CD8-positive, alpha-beta memory T cell (primary cell): ENCODE results near the gene PIGW. TPM values are rescaled to one million over a fixed set of nuclear protein-coding genes. Genes with fewer than 3 reads are reported as not detected.
A peak's percentile ranks its signal among the peaks of the same experiment; 100 is the strongest.
"Not testable (repeated sequence)": the region's sequence is repeated elsewhere in the genome, so short reads cannot be mapped to it uniquely, and the experiment has no call there.

Experiments used
- CTCF ChIA-PET: fragments of 350-600 bp; sonication (Branson Sonifier 250); formaldehyde crosslinking; loops from one replicate; lab custom pipeline; 2021; ENCODE audit warnings: antibody characterized with exemption; lab: Charles Lee
- POLR2A ChIA-PET: fragments of 350-600 bp; sonication (Branson Sonifier 250); formaldehyde crosslinking; loops from one replicate; lab custom pipeline; 2021; ENCODE audit warnings: antibody characterized with exemption; lab: Charles Lee
- DNase-seq, 5 donors: peaks; one replicate each; pipeline versions ENCODE4 v3.0.0 to v3.0.0-alpha.2; 2020 to 2022; ENCODE audit warnings: mixed read lengths in 1 of 5
- H3K27ac ChIP-seq: one replicate; pipeline ENCODE4 v1.7.0; 2013; ENCODE audit warnings: low read depth, mild to moderate bottlenecking, low read length, moderate library complexity
- H3K27me3 ChIP-seq: 2 replicates; pipeline ENCODE4 v1.7.0; 2013; ENCODE audit warnings: low read length, mild to moderate bottlenecking; ENCODE audit not compliant: insufficient read depth, poor library complexity, severe bottlenecking
- H3K36me3 ChIP-seq: 2 replicates; pipeline ENCODE4 v1.7.0; 2013; ENCODE audit warnings: mild to moderate bottlenecking, low read length, moderate library complexity; ENCODE audit not compliant: insufficient read depth
- H3K4me1 ChIP-seq: 2 replicates; pipeline ENCODE4 v1.7.0; 2013; ENCODE audit warnings: mild to moderate bottlenecking, low read length, moderate library complexity; ENCODE audit not compliant: insufficient read depth
- H3K4me3 ChIP-seq: 2 replicates; pipeline ENCODE4 v1.7.0; 2013; ENCODE audit warnings: mild to moderate bottlenecking, low read length
- H3K9me3 ChIP-seq: 2 replicates; pipeline ENCODE4 v1.7.0; 2013; ENCODE audit warnings: mild to moderate bottlenecking, low read length
- H3K27ac Mint-ChIP-seq, 8 donors: one replicate each; pipeline ENCODE4 v1.8.0; 2020 to 2021; ENCODE audit warnings: mixed read lengths in 8 of 8, mild to moderate bottlenecking in 6 of 8, inconsistent platforms in 3 of 8, moderate library complexity in 3 of 8
- H3K27me3 Mint-ChIP-seq, 2 donors: one replicate each; pipeline ENCODE4 v1.8.0; 2020 to 2021; ENCODE audit warnings: mixed read lengths in 2 of 2, mild to moderate bottlenecking in 1 of 2, moderate library complexity in 1 of 2
- H3K36me3 Mint-ChIP-seq, 3 donors: one replicate each; pipeline ENCODE4 v1.8.0; 2020 to 2021; ENCODE audit warnings: mixed read lengths in 3 of 3, inconsistent platforms in 1 of 3, mild to moderate bottlenecking in 1 of 3
- H3K4me1 Mint-ChIP-seq, 3 donors: one replicate each; pipeline ENCODE4 v1.8.0; 2020 to 2021; ENCODE audit warnings: mixed read lengths in 3 of 3, inconsistent platforms in 1 of 3, mild to moderate bottlenecking in 1 of 3
- H3K4me3 Mint-ChIP-seq, 7 donors: one replicate each; pipeline ENCODE4 v1.8.0; 2020 to 2021; ENCODE audit warnings: mixed read lengths in 7 of 7, mild to moderate bottlenecking in 6 of 7, moderate library complexity in 4 of 7, inconsistent platforms in 2 of 7
- H3K9me3 Mint-ChIP-seq, 5 donors: one replicate each; pipeline ENCODE4 v1.8.0; 2020 to 2022; ENCODE audit warnings: mixed read lengths in 5 of 5, mild to moderate bottlenecking in 3 of 5, moderate library complexity in 2 of 5, inconsistent platforms in 1 of 5
- polyA plus RNA-seq: library from polyadenylated mRNA; unstranded; fragments of 300-500 nt; fragmentation: Illumina TruSeq; gene quantifications from one replicate; pipeline ENCODE4 v1.2.3, GENCODE V29; 2021
- total RNA-seq, 2 experiments: library from RNA; stranded (reverse); gene quantifications; one replicate each; pipeline ENCODE4 v1.2.3, GENCODE V29; 2021

PIGW gene
- total and polyA plus RNA-seq, 3 experiments from 2014 or later = 11.4 to 43.0 (median 42.2) TPM

DNA sequence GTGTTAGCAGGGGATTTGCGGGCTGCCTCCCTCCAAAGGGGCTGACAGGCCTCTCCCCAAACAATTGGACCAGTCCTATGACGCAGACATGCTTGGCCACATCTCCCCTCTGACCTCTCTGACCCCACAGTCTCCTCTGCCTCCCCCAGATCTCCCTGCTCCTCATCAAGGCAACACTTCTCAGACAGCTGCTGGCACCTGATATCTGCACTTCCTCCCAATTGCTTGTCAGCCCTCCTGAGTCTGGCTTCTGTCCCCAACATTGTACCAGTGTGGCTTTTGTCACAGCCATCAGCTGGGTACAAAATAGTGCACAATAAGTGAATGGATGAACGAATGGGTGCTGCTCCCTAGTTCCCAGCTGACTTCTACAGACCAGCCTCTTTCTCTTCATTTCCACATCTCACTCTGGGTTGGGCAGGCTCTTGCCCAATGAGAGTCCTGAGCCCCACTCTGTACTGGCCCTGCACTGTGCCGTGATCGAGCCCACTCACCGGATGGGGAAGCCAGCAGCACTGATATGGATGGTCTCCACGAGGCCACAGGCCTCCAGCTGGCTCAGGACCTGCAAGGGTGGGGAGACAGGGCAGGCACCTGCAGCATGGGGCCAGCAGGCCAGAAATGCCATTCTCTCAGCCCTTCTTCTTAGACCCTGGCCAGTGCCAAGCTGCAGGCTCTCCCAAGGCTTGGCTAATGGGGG is 31.2 kb upstream of the PIGW start:
- no peaks in the 10 kb centered on the region for H3K27me3 ChIP-seq
- CTCF ChIA-PET = no interaction called here
- peaks cover 10% of the 10 kb centered on the region for H3K36me3 ChIP-seq
- H3K9me3 Mint-ChIP-seq = no peaks in the 10 kb centered on the region
- H3K27ac ChIP-seq = no peak overlapping the region
- POLR2A ChIA-PET = no interaction called here
- no peaks in the 10 kb centered on the region for H3K4me1 Mint-ChIP-seq
- no peak for DNase-seq
- H3K27me3 Mint-ChIP-seq = no peaks in the 10 kb centered on the region
- H3K4me3 ChIP-seq = no peak overlapping the region
- H3K9me3 ChIP-seq = no peaks in the 10 kb centered on the region
- H3K36me3 Mint-ChIP-seq = peaks cover 0 to 64% (median 20%) of the 10 kb centered on the region in 3 donors
- H3K27ac Mint-ChIP-seq = peak overlapping the region in 5 of 8 donors; percentile 27 to 76 (median 50)
- H3K4me3 Mint-ChIP-seq = no peak overlapping the region
- no peaks in the 10 kb centered on the region for H3K4me1 ChIP-seq

DNA sequence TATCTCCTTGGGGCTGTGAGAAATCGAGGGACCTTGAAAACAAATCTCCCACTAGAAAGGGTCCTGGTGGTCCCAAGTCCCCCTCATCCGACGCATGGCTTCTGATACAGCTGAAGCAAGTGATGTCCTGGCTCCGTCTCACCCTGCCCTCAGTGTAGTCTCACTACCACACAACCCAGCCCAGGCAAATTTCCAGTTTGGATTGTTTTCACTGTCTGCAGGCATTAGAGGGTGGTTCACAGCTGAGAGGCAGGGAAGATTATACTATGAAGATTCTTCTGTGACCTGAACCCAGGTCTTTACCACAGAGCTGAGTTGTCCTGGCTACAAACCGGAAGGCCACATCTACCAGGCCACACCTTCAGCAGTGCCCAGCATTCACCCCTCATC is 30.6 kb upstream of the PIGW start:
- peaks cover 0 to 63% (median 20%) of the 10 kb centered on the region in 3 donors for H3K36me3 Mint-ChIP-seq
- ChIA-PET CTCF (no interaction called here), POLR2A (no interaction called here)
- no peaks in the 10 kb centered on the region for H3K27me3 Mint-ChIP-seq
- Histone ChIP-seq H3K4me3 (no peak overlapping the region), H3K9me3 (no peaks in the 10 kb centered on the region), H3K27ac (no peak overlapping the region), H3K27me3 (no peaks in the 10 kb centered on the region), H3K36me3 (peaks cover 4% of the 10 kb centered on the region), H3K4me1 (no peaks in the 10 kb centered on the region)
- no peaks in the 10 kb centered on the region for H3K9me3 Mint-ChIP-seq
- peak overlapping the region in 3 of 8 donors; percentile 17 to 43 (median 35) for H3K27ac Mint-ChIP-seq
- no peak for DNase-seq
- H3K4me3 Mint-ChIP-seq = no peak overlapping the region
- no peaks in the 10 kb centered on the region for H3K4me1 Mint-ChIP-seq

DNA sequence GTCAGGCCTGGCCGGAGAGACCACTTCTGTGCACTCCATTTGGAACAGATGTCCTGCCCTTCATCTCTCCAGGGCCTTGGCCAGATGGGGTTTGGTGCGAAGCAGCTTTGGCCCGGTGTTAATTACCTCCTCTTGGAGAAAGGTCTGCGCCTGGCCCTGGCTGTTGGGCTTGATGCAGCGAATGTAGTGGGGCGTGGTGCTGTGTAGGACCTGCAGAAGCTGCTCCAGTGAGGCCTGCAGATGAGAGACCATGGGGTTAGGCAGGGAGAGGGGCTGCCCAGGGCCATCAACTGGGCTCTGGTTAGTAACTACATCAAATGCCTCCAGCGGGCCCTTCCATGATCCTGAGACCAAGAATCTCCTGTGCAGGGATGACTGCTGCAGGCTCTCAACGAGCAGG is 29.6 kb upstream of the PIGW start:
- H3K27ac ChIP-seq = no peak overlapping the region
- ChIA-PET CTCF (no interaction called here), POLR2A (no interaction called here)
- no peak overlapping the region for H3K4me3 ChIP-seq
- no peaks in the 10 kb centered on the region for H3K4me1 Mint-ChIP-seq
- no peaks in the 10 kb centered on the region for H3K9me3 ChIP-seq
- H3K4me1 ChIP-seq = no peaks in the 10 kb centered on the region
- no peak overlapping the region for H3K4me3 Mint-ChIP-seq
- H3K27me3 Mint-ChIP-seq = no peaks in the 10 kb centered on the region
- H3K36me3 ChIP-seq = peaks cover 4% of the 10 kb centered on the region
- peak overlapping the region in 2 of 8 donors; percentile 38 to 92 for H3K27ac Mint-ChIP-seq
- no peak for DNase-seq
- no peaks in the 10 kb centered on the region for H3K27me3 ChIP-seq
- no peaks in the 10 kb centered on the region for H3K9me3 Mint-ChIP-seq
- H3K36me3 Mint-ChIP-seq = peaks cover 0 to 66% (median 20%) of the 10 kb centered on the region in 3 donors

DNA sequence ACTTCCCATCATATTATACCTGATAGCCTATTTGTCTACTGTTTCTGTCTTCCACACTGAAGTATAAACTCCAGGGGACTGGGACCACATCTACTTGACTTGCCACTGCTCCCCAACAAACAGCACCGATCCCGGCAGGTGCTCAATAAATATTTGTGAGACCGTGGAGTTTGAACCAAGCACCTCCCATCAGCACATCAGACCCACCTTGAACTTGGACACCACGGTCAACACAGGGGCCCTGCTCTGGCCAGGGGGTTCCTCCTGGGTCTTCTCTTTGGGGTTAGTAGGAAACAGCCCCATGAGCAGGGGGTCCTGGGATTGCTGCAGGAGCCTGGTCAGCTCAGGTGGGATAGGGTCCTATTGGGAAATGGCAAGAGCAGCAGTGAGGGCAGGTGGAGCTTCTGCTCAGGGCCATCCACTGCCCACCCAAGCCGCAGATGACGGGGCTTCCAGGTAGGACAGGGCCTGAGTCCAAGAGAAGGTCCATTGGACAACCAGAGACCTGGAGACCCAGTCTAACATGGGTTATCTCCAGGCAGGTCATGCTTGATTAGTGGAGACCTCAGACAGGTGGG is 28.4 kb upstream of the PIGW start:
- H3K4me1 Mint-ChIP-seq = no peaks in the 10 kb centered on the region
- no peak for DNase-seq
- no peak overlapping the region for H3K4me3 ChIP-seq
- ChIA-PET CTCF (no interaction called here), POLR2A (no interaction called here)
- H3K27ac Mint-ChIP-seq = peak overlapping the region in 1 of 8 donors; percentile 57
- H3K4me1 ChIP-seq = no peaks in the 10 kb centered on the region
- H3K9me3 ChIP-seq = no peaks in the 10 kb centered on the region
- no peaks in the 10 kb centered on the region for H3K9me3 Mint-ChIP-seq
- H3K36me3 ChIP-seq = peaks cover 4% of the 10 kb centered on the region
- H3K27me3 ChIP-seq = no peaks in the 10 kb centered on the region
- no peaks in the 10 kb centered on the region for H3K27me3 Mint-ChIP-seq
- peaks cover 0 to 73% (median 27%) of the 10 kb centered on the region in 3 donors for H3K36me3 Mint-ChIP-seq
- H3K27ac ChIP-seq = no peak overlapping the region
- no peak overlapping the region for H3K4me3 Mint-ChIP-seq

DNA sequence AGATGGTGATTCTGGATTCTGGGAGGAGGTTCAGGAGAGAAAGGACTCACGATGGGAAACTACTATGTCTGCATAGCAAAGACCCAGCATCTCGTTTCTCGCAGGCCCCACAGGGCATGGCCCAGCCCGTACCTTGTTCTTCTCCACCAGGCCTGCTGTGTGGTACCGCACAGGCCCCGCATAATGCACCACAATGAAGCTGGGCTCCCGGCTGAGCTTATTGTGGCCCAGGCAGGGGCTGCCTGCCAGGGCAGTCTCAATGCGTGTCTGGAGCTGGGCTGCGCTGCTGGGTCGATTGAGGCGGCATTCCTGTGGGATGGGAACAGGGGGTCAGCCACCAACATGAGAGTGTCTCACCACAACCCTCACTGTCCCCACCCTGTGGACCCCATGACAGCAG is 28.0 kb upstream of the PIGW start:
- Mint-ChIP-seq H3K4me3 (no peak overlapping the region), H3K27ac (no peak overlapping the region), H3K9me3 (no peaks in the 10 kb centered on the region), H3K36me3 (peaks cover 0 to 73% (median 27%) of the 10 kb centered on the region in 3 donors), H3K27me3 (no peaks in the 10 kb centered on the region), H3K4me1 (no peaks in the 10 kb centered on the region)
- no peaks in the 10 kb centered on the region for H3K4me1 ChIP-seq
- no peaks in the 10 kb centered on the region for H3K9me3 ChIP-seq
- ChIA-PET CTCF (interaction anchor here (0.6 to 1.2 kb wide), 2 partner anchors 8 to 27 kb away, joined by 3 read pairs; no protein-coding TSS in a partner anchor), POLR2A (no interaction called here)
- no peak overlapping the region for H3K27ac ChIP-seq
- no peaks in the 10 kb centered on the region for H3K27me3 ChIP-seq
- H3K36me3 ChIP-seq = peaks cover 4% of the 10 kb centered on the region
- DNase-seq = no peak
- no peak overlapping the region for H3K4me3 ChIP-seq

DNA sequence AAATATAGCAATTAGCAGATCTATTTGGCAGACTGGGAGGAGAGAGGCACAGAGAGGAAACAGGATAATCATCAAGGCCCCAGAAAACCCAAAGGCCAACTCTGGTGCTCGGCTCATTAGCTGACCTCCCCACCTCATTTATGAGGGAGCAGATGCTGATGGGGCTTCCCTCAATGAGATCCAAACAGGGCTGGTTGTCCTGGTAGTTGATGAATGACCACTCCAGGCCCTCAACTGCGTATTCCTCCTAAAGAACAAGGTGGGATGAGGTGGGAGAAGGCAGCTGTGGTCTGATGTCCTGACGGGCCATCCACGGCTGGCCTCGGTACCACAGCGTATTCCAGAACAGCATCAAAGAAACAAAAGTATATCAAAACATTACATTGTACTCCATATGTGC is 27.5 kb upstream of the PIGW start:
- Histone ChIP-seq H3K4me3 (no peak overlapping the region), H3K36me3 (peaks cover 4% of the 10 kb centered on the region), H3K27me3 (no peaks in the 10 kb centered on the region), H3K9me3 (no peaks in the 10 kb centered on the region), H3K4me1 (no peaks in the 10 kb centered on the region), H3K27ac (no peak overlapping the region)
- H3K4me1 Mint-ChIP-seq = no peaks in the 10 kb centered on the region
- H3K27ac Mint-ChIP-seq = no peak overlapping the region
- DNase-seq = no peak
- H3K9me3 Mint-ChIP-seq = no peaks in the 10 kb centered on the region
- peaks cover 0 to 72% (median 26%) of the 10 kb centered on the region in 3 donors for H3K36me3 Mint-ChIP-seq
- no peak overlapping the region for H3K4me3 Mint-ChIP-seq
- no peaks in the 10 kb centered on the region for H3K27me3 Mint-ChIP-seq
- POLR2A ChIA-PET = no interaction called here
- CTCF ChIA-PET = interaction anchor here (0.6 to 1.2 kb wide), 2 partner anchors 9 to 27 kb away, joined by 3 read pairs; no protein-coding TSS in a partner anchor

DNA sequence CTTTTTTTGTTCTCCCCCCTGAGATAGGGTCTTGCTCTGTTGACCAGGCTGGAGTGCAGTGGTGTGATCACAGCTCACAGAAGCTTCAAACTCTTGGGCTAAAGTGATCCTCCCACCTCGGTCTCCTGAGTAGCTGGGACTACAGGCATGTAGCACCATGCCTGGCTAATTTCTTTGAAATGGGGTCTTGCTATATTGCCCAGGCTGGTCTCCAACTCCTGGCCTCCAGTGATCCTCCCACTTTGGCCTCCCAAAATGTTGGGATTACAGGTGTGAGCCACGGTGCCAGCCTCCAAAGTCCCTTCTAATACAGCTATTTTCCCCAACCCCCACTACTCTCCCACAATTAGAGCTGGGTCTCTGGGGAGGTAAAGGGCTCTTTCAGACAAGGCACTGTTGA is 26.3 kb upstream of the PIGW start:
- H3K36me3 Mint-ChIP-seq = peaks cover 0 to 71% (median 26%) of the 10 kb centered on the region in 3 donors
- H3K27me3 Mint-ChIP-seq, CTCF ChIA-PET, H3K9me3 ChIP-seq, H3K27ac ChIP-seq, H3K27ac Mint-ChIP-seq, H3K4me3 Mint-ChIP-seq, POLR2A ChIA-PET, H3K4me3 ChIP-seq, H3K36me3 ChIP-seq, H3K27me3 ChIP-seq, DNase-seq, H3K4me1 Mint-ChIP-seq, H3K4me1 ChIP-seq, H3K9me3 Mint-ChIP-seq: not testable (repeated sequence)

DNA sequence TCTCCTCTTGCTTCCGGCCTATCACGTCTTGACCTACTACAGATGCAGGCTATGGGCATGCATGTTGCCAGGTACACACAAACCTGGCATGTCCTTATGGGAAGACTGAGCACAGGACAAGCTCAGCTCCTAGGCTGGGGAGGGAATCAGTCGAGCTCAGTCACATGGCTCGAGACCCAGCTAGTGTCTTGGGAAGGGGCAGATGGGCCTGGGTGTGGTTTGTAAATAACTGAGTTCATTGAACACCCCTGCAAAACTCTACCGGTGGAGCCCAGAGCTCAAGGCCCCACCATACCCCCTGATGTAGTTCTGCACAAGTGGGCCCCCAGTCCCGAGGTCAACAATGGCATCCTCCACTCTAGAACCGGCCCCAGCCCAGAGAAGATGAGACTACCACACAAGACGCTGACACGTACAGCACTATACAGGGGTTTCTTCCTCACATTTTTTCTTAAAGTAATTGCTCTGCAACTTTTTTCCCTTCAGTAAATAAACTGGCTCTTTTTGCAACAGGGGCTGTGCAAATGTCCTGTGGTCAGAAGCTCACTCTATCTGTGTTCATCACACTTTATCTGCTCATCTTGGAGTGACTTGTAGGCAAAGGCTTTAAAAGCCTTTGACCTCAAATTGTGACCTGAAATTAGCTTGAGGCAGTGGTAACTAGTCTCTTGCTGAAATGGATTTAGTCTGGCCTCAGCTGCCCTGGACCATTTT is 25.4 kb upstream of the PIGW start:
- Histone ChIP-seq H3K36me3 (peaks cover 4% of the 10 kb centered on the region), H3K4me3 (no peak overlapping the region), H3K4me1 (no peaks in the 10 kb centered on the region), H3K9me3 (no peaks in the 10 kb centered on the region), H3K27me3 (no peaks in the 10 kb centered on the region), H3K27ac (no peak overlapping the region)
- ChIA-PET CTCF (no interaction called here), POLR2A (no interaction called here)
- DNase-seq = no peak
- Mint-ChIP-seq H3K4me1 (no peaks in the 10 kb centered on the region), H3K9me3 (no peaks in the 10 kb centered on the region), H3K4me3 (no peak overlapping the region), H3K27ac (no peak overlapping the region), H3K27me3 (peaks cover 0 to 1% of the 10 kb centered on the region in 2 donors), H3K36me3 (peaks cover 0 to 72% (median 24%) of the 10 kb centered on the region in 3 donors)
